GM12875 (cell line): ENCODE data around the gene BTBD9.

ENCODE experiments used
- H3K4me3 ChIP-seq: one replicate; pipeline ENCODE4 v1.5.1; 2011; ENCODE audit warnings: low read depth, low read length, control low read depth
- TF ChIP-seq, protein P1 (sequence below): IDR thresholded peaks from 2 replicates; pipeline ENCODE4 v1.5.1; 2011; ENCODE audit warnings: low read depth, mild to moderate bottlenecking, control low read depth, inconsistent platforms, low read length, moderate library complexity, borderline replicate concordance; ENCODE audit not compliant: insufficient read depth

The BTBD9 gene

DNA sequence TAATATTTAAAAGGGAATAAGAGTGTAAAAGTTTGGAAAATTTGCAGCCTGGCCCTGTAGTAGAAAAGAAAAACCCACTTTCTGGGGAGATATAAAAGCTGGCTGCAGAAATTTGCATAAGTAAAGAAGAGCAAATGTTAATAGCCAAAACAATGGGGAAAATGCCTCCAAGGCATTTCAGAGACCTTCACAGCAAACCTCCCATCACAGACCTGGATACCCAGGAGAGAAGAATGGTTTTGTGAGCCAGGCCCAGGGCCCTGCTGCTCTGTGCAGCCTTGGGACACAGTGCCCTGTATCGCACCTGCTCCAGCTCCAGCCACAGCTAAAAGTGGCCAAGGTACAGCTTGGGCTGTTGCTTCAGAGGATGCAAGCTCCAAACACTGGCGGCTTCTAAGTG is 113.8 kb downstream of the BTBD9 start:
- H3K4me3 ChIP-seq, result no peak overlapping the region
- TF ChIP-seq, protein P1, sequence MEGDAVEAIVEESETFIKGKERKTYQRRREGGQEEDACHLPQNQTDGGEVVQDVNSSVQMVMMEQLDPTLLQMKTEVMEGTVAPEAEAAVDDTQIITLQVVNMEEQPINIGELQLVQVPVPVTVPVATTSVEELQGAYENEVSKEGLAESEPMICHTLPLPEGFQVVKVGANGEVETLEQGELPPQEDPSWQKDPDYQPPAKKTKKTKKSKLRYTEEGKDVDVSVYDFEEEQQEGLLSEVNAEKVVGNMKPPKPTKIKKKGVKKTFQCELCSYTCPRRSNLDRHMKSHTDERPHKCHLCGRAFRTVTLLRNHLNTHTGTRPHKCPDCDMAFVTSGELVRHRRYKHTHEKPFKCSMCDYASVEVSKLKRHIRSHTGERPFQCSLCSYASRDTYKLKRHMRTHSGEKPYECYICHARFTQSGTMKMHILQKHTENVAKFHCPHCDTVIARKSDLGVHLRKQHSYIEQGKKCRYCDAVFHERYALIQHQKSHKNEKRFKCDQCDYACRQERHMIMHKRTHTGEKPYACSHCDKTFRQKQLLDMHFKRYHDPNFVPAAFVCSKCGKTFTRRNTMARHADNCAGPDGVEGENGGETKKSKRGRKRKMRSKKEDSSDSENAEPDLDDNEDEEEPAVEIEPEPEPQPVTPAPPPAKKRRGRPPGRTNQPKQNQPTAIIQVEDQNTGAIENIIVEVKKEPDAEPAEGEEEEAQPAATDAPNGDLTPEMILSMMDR, result no peak

DNA sequence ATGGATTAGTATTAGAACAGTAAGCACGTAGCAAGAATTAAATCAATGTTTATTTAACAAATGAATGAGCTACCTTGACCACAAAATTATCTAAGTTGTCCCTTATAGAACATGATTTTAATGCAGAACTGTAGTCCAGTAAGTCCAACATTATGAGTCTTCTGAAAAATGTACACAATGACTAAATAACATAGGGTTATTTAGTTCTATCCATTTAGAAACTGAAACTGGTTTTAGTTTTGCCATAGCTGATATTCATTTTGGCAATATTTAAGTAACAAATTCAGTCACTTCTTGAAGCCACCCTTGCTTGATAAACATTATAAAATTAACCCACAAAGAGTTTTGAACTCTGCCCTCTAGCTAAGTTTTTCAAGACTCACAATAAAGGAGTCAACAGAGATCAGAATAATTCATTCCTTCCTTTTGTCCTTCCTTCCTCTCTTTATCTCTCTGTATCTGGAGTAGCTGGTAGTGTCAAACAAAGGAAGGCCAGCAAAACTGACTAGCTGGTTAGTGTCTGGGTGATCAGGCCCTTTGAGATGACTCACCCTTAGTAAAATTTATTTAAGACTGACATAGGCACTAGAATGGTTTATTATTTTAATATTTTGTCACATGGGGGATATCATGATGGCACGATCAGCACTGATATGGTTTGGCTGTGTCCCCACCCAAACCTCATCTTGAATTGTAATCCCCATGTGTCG is 115.1 kb downstream of the BTBD9 start:
- TF ChIP-seq, protein P1, result no peak
- H3K4me3 ChIP-seq, result no peak overlapping the region

DNA sequence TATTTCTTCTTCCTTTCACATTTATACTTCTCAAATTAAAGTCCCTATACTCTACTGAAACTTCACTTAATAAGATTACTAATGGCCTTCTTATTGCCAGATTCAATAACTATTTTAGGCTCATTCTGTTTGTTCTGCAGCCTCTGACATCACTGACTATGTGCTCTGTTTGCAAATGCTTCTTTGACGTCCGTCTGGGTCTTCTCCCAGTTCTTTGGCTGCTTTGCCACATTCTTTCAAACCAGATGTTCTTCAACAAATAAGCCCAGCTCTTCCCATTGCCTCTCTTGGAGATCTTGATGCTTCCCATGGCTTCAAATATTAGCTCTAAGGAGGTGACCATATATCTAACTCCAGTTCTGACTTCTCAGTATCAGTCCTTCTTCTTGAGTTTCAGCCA is 117.4 kb downstream of the BTBD9 start:
- H3K4me3 ChIP-seq, result no peak overlapping the region
- TF ChIP-seq, protein P1, result no peak

DNA sequence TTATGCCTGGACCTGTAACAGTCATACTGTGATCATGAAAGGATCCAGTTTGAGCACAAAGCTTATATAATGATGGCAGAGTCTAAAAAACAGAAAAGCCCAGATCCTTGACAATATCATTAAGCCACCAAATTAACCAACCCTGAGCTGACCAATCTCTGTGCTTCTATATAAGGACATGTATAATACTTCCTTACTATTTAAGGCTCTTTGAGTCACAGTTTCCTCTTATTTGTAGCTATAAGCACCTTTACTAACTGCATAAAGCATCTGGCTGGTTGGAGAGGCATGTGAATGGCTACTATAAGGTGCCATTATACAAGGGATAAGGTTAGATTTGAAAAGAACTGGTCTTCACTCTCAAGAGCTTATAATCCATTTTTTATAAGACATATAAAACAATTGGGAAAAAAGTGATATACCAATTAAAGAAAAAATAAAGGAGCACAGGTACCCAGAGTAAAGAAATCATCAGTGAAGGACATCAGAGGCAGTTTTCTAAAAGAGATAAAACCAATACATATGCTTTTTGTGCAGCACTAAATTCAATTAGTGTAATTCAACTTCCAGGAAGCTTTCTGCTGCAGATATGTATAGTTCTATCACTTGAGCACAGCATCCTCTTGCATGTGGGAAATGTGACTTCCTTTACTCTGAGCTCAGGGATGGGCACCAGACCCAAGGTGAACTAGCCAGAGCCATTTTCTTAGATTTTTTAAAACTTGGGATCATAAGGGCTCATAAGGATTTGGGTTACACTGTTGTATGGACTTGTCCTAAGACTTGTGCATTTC is 121.0 kb downstream of the BTBD9 start:
- TF ChIP-seq, protein P1, result no peak
- H3K4me3 ChIP-seq, result no peak overlapping the region

DNA sequence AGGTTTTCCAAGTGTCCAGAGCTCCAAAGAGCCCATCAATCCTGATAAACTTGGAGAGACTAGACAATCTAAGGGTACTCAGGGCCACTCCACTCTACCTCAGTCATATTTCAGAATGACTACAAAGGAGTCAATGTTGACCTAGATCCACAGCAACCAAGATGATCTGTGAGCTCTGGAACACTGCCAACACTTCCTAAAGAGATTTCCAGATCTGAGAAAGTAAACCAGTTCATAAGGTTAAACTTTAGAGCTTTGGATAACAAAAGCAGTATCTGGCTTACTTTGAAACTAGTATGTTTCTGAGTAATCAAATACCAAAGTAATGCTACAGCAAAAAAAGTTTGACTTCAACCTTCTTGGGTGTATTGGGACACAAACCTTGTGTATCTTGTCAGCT is 122.7 kb downstream of the BTBD9 start:
- H3K4me3 ChIP-seq, result no peak overlapping the region
- TF ChIP-seq, protein P1, result no peak

DNA sequence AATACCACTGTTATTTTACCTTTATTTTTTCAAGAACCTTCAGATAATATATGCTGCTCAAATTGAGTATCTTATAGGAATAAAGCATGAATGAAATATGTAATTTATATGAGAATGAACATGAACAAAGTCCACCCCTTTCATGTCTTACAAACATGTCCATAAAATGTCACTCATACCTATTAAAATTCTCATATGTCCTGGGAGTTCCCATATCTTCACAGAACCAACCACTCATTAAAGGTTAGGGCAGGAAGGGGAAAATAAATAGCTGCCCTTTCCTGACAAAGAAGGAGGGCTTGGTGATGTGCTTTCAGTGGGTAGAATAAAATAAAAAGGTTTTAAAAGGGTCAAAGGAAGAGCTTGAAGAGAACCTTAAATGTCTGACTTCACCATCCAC is 125.3 kb downstream of the BTBD9 start:
- TF ChIP-seq, protein P1, result no peak
- H3K4me3 ChIP-seq, result no peak overlapping the region

DNA sequence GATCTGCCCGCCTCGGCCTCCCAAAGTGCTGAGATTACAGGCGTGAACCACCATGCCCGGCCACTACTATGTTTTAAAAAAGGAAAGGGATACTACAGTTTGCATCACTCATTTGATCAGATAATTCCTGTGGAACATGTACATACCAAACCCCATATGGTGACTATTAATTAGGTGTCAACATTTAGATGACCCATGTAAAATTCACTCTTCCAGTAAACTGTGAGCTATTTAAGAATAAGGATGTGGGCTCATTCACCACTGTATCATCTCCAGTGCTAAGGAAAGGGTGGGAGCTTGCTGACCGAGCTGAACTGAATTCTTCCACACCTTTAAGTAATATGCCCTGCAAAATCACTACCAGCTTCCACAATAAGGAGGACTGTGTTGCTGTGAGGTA is 127.5 kb downstream of the BTBD9 start:
- TF ChIP-seq, protein P1, result no peak

More for the DNA sequence above, 127.5 kb downstream of the BTBD9 start:
- no peak overlapping the region for H3K4me3 ChIP-seq
